ENCODE data around the gene MRPL32. TPM values are rescaled to one million over a fixed set of nuclear protein-coding genes. Genes with fewer than 3 reads are reported as not detected.
A peak's percentile ranks its signal among the peaks of the same experiment; 100 is the strongest.

Gene MRPL32
- total and polyA plus RNA-seq, 2 of the 13 experiments (the other 11 are each of a cell fraction or from before 2014, with no cell fraction given), result 39.0 to 81.2 TPM

GRCh38 chr7:42911454-42912447 lies 20.4 kb upstream of the MRPL32 start, which contains the start of gene C7orf25 (continued):
- TF ChIP-seq PRPF4 (IDR thresholded peaks at IDR 0.05; ENCODE audit: low read depth, low read length, poor library complexity, severe bottlenecking), result no peak
- TF ChIP-seq FOSL1 (CRISPR knock-in tag; IDR thresholded peaks at IDR 0.05; ENCODE audit: borderline replicate concordance), result no peak
- TF ChIP-seq RBM22 (optimal IDR thresholded peaks at IDR 0.05; ENCODE audit: low read length), result no peak
- peak; percentile 52 for TF ChIP-seq TEAD3 (CRISPR knock-in tag; optimal IDR thresholded peaks at IDR 0.05; ENCODE audit: borderline replicate concordance)
- TF ChIP-seq MAX (IDR thresholded peaks at IDR 0.05), result peak; percentile 92
- TF ChIP-seq, protein P1, sequence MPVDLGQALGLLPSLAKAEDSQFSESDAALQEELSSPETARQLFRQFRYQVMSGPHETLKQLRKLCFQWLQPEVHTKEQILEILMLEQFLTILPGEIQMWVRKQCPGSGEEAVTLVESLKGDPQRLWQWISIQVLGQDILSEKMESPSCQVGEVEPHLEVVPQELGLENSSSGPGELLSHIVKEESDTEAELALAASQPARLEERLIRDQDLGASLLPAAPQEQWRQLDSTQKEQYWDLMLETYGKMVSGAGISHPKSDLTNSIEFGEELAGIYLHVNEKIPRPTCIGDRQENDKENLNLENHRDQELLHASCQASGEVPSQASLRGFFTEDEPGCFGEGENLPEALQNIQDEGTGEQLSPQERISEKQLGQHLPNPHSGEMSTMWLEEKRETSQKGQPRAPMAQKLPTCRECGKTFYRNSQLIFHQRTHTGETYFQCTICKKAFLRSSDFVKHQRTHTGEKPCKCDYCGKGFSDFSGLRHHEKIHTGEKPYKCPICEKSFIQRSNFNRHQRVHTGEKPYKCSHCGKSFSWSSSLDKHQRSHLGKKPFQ (CRISPR knock-in tag; IDR thresholded peaks at IDR 0.05; ENCODE audit: insufficient replicate concordance), result no peak
- TF ChIP-seq, protein P2, sequence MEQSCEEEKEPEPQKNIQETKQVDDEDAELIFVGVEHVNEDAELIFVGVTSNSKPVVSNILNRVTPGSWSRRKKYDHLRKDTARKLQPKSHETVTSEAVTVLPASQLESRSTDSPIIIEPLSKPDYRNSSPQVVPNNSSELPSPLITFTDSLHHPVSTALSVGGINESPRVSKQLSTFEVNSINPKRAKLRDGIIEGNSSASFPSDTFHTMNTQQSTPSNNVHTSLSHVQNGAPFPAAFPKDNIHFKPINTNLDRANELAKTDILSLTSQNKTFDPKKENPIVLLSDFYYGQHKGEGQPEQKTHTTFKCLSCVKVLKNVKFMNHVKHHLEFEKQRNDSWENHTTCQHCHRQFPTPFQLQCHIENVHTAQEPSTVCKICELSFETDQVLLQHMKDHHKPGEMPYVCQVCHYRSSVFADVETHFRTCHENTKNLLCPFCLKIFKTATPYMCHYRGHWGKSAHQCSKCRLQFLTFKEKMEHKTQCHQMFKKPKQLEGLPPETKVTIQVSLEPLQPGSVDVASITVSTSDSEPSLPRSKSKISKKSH (CRISPR knock-in tag; IDR thresholded peaks at IDR 0.05; ENCODE audit: borderline replicate concordance), result no peak; the same call in 1 of the 2 replicates
- no peak for TF ChIP-seq GPN1 (CRISPR knock-in tag; IDR thresholded peaks at IDR 0.05; ENCODE audit: borderline replicate concordance)
- peak; percentile 93 for TF ChIP-seq ZNF607 (CRISPR knock-in tag; IDR thresholded peaks at IDR 0.05; ENCODE audit: borderline replicate concordance)
- peak; percentile 84; the same call in 1 of the 2 replicates for TF ChIP-seq ZNF337 (CRISPR knock-in tag; IDR thresholded peaks at IDR 0.05; ENCODE audit: borderline replicate concordance, low read depth)
- TF ChIP-seq KLF6 (CRISPR knock-in tag; IDR thresholded peaks at IDR 0.05), result peak; percentile 95; the same call in 1 of the 2 replicates
- peak; percentile 51; a peak in 2 of 4 replicates for TF ChIP-seq POLR2A (IDR thresholded peaks at IDR 0.05; ENCODE audit: insufficient read depth in 1 of 2, low read depth in 2 of 2, low read length in 2 of 2)
- TF ChIP-seq, protein P3, sequence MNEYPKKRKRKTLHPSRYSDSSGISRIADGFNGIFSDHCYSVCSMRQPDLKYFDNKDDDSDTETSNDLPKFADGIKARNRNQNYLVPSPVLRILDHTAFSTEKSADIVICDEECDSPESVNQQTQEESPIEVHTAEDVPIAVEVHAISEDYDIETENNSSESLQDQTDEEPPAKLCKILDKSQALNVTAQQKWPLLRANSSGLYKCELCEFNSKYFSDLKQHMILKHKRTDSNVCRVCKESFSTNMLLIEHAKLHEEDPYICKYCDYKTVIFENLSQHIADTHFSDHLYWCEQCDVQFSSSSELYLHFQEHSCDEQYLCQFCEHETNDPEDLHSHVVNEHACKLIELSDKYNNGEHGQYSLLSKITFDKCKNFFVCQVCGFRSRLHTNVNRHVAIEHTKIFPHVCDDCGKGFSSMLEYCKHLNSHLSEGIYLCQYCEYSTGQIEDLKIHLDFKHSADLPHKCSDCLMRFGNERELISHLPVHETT (CRISPR knock-in tag; conservative IDR thresholded peaks at IDR 0.05), result peak; percentile 94
- no peak for TF ChIP-seq MLLT10 (CRISPR knock-in tag; IDR thresholded peaks at IDR 0.05)
- TF ChIP-seq NR3C1 (CRISPR knock-in tag; IDR thresholded peaks at IDR 0.05), result no peak
- peak; percentile 57; the same call in 1 of the 2 replicates for TF ChIP-seq ZNF761 (CRISPR knock-in tag; conservative IDR thresholded peaks at IDR 0.05)
- TF ChIP-seq ZFP62 (CRISPR knock-in tag; IDR thresholded peaks at IDR 0.05), result no peak
- no peak for TF ChIP-seq TRAFD1 (CRISPR knock-in tag; IDR thresholded peaks at IDR 0.05; ENCODE audit: borderline replicate concordance)
- TF ChIP-seq ADNP (CRISPR knock-in tag; IDR thresholded peaks at IDR 0.05), result no peak
- TF ChIP-seq ZIK1 (CRISPR knock-in tag; IDR thresholded peaks at IDR 0.05; ENCODE audit: borderline replicate concordance, low read depth), result peak; percentile 87; the same call in 1 of the 2 replicates
- TF ChIP-seq ZFP90 (CRISPR knock-in tag; IDR thresholded peaks at IDR 0.05; ENCODE audit: borderline replicate concordance), result peak; percentile 89; the same call in 1 of the 2 replicates
